Activated CD4-positive, alpha-beta T cell treated with anti-CD3 and anti-CD28 coated beads for 1 hour (primary cell): ENCODE measurements around the gene TSPO2.

ENCODE experiments used
- DNase-seq: peaks from one replicate; pipeline ENCODE4 v3.0.0-alpha.2; 2020

TSPO2 gene

DNA sequence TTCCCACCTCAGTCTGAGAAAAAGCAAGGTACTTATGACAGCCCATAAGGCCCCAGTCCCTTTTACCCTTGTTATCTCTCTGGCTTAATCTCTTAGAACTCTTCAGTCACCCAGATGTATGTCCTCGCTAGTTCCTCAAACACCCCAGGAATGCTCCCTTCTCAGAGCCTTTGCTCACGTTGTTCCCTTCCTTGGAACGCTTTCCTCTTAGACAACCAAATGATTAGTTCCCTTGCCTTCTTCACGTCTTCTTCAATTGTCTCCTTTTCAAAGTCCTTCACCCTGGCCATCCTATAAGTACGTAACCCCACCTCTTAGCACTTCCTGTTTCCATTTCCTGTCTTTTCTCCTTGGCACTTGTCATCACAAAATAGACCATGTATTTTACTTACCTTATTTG lies 9.6 kb downstream of the TSPO2 start:
- DNase-seq = no peak

DNA sequence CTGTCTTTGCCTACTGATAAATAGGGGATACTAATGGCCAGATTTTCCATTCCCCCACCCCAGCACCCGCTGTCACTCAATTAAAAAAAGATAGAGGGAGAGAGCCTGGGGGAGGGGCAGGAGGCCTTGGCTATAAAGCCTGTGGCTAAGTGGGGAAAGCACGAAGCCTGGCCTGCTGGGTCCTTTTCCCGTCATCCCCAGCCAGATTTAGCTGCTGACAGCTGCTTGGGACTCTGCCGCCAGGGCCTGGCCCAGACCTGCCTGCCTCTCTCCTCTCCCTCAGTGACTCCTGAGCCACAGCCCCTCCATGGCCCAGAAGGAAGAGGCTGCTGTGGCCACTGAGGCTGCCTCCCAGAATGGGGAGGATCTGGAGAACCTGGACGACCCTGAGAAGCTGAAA lies 10.8 kb downstream of the TSPO2 start, which contains the start of gene APOBEC2:
APOBEC2 (plus strand) TSS at position 162 of the 400 bp plus-strand sequence; CDS start at position 308, 146 bp downstream.
- DNase-seq = no peak

DNA sequence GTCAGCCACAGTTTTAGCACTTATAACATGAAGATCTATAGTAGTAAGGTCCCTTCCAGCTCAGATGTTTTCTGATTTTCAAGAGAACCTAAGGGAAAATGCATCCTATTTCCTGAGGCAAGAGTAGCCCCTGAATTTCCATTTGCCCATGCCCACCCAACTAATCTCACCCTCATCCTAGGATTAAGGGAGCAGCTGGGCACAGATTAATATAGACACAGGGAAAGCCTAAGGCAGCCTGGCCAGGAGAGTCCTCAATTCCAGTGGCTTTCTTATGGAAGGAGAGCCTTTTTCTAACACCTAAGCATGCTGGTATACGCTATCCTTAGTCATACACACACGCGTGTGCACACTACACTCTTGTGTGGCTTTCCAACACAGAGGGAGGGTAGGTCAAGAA lies 12.2 kb downstream of the TSPO2 start:
- no peak for DNase-seq

DNA sequence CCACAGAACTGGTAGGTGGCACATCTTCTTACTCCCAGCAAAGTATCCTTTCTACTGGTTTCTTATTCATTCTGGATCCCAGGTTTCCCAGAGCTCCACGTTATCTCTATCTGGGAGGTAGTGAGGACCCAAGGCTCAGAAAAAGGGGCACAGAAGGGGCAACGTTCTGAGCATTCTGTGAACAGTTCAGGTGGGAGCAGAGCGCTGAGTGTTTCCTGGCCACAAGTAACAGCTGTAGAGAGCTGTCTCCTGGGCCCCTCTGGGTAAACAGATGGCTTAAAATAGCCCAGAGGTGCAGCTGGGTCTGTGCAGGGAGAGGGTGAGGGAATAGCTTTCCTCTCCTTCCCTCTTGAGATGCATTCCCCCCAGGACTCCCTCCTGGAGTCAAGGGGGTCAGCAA lies 12.9 kb downstream of the TSPO2 start:
- DNase-seq = no peak

DNA sequence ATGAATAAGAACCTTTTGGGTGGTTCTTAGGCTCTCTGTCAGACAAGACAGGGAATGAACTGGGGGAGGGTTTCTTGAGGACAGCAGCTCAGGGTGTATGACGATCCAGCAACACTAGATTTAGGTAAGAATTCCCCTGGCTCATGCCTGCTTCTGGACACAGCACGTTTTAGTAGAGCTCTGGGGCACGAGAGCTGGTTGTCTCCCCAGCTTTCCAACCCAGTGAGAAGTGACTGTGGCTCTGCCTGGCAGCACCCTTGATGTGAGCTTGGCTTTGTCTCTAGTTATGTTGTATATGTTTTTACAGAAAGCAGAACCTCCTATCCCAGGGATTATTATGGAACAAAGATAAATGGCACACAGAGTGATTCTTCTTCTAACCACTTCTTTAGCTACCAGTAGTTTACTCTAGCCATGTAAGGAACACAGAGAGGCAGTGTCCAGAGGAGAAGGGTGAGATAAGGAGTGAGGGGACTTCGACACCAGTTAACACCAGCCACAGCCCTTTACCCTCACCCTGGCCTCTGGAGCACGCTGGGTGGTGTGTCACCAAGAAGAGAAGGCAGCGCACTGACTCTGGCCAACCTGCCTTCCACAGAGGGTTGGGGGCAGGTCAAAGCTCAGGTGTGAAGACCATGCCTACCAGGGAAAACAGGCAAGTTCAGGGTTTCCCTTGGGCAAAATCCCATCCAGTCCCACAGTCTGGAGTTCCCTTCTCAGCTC lies 14.7 kb downstream of the TSPO2 start:
- no peak for DNase-seq

DNA sequence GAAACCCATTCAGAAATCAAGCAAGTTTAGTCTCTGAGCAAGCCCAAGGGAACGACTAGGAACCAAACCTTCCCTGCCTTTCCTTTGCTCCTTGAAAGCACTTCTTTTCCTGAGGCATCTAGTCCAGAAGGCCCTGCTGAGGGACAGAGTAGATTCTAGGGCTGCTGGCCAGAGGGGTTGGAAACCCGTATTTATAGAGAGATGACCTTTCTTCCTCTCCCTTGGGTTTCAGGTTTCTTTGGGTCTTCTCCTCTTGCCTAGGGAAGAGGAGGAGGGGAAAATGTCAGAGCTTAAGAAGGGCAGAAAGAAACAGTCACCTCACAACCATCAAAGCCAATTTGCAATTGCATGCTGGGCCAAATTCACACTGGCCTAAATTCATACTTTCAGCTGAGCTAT lies 16.5 kb downstream of the TSPO2 start:
- no peak for DNase-seq

DNA sequence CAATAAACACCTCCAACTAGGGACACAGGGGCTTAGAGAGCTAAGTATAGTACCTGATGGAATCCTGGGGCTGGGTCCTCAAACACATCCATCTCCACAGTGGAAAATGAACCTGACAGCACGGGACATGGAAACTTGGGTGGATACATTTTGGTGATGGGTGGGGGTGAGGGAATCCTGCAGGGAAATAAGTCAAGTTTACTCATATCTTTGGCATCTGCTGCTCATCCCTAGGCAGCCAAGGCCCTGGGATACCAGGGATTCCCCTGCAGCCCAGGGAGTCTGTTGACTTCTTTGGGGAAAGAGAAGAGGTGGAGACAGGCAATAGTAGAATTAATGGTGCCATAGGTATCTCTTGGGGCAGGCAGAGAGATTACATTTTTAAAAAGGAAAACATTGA lies 17.3 kb downstream of the TSPO2 start:
- no peak for DNase-seq

DNA sequence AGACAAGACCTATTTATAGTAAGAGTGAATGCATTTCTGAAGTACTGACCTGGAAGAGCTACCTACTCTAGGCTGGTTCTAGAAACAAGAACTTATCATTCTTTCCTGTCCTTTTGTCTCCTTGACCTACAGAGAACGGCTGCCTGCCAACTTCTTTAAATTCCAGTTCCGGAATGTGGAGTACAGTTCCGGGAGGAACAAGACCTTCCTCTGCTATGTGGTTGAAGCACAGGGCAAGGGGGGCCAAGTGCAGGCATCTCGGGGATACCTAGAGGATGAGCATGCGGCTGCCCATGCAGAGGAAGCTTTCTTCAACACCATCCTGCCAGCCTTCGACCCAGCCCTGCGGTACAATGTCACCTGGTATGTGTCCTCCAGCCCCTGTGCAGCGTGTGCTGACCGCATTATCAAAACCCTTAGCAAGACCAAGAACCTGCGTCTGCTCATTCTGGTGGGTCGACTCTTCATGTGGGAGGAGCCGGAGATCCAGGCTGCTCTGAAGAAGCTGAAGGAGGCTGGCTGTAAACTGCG lies 19.0 kb downstream of the TSPO2 start:
- DNase-seq = no peak

DNA sequence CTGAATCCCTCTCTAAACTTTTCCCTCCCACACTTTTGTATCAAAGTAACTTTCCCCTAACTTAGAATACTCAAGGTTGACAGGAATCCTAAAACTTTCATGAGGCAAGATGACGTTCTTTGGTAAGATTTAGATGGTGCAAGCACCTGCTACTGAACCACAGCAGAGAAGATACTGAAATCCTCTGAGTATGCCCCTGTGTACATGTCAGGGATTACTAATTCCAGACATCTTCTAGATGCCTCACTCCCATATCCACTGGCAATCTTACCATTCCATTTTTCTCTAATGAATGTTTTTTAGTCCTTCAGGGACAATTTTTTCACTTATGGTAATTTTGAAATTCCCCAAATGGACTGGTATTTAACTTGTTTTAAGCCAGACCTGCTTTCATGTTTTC lies 19.8 kb downstream of the TSPO2 start:
- no peak for DNase-seq

DNA sequence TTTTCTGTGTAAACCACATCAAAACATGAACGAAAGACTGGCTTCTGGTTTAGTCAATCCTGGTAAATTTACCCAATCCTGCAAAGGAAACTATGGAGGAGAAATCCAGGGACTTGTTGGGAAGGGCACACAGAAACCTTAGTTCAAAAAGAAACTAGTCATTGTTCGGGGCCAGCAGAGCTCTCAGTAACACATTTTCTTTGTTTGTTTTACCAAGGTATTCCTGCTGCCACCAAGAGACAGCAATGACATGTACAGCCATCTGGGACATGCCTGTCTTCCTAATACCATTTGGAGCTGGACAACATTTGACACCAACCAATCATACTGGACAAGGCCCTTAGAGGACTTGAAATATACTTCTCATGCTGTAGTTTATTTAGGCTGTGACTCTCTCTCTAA lies 21.6 kb downstream of the TSPO2 start:
- DNase-seq = no peak

DNA sequence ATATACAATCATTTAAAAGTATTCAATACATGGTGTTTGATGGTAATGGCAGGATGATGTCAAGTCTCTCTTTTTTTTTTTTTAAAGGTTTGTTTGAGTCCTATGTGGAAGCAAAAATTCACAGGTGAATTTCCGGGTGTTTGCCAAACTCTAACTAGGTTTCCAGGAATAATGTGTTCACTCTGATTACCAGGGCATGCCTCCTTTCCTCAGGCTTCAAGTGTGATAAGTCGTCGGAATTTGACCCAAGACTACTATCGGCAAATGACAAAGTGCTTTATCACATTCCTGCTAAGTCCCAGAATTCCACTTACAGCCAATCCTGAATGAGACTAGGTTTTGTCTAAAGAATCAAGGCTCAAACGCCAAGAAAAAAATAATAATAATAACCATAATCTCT lies 22.6 kb downstream of the TSPO2 start:
- DNase-seq = no peak

DNA sequence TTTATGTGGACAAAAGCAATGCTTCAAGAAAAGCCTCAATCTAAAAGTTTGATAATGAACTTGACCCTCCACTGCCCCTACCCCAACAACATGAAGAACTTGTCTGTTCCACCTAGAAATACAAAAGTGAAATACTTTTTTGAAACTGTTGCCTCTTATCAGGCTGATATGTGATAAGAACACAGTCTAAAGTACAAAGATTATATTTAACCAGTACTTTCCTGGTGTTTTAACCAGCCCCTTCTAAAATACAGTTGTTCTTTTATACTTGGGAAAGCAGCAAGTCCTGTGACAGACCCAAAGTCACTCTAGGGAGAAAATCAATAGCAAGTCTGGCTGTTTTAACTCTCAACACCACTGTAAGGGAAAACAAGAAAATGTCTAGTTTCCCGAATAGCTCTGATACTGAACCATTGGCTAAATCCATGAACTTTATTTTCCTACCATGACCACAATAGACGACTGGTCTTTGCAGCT lies 23.3 kb downstream of the TSPO2 start:
- no peak for DNase-seq

DNA sequence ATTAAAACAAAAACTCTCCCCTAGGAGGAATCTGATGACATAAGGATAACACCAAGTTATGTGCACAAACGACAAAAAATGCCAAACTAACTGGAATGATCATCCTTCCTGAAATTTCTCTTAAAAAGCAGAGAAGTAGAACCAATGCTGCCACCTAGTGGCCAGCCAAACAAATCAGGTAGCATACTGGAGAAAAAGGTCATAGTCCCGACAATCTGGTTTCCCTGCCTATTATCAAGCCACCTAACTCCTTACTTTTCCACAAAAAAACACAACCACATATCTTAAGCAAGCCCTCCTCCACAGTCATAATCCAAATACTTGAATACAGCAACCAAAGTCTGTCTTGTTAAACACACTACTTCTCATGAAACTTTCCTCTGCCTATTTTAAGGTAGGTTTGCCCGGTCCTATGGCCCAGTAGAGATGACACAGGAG lies 24.6 kb downstream of the TSPO2 start:
- DNase-seq = peak; percentile 39

DNA sequence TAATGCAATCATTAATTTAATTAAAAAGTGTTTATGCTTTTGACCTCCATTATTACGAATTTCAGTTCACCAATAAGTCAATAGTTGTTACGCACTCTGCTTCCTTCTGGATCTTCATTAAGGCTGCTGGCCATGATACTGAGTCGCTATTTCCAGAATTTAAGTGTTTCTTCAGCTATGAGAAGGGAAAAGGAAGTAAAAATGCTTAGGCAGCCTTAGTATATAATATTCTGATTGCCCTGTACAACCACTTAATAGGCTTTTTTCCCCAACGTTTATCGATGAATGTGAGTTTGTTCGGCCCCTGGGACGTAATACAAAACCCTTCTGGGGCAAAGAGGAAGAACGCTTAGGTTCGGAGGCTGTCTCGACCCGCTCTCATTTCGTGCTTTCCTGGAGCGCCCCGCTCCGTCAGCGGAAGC lies 29.2 kb downstream of the TSPO2 start:
- no peak for DNase-seq

DNA sequence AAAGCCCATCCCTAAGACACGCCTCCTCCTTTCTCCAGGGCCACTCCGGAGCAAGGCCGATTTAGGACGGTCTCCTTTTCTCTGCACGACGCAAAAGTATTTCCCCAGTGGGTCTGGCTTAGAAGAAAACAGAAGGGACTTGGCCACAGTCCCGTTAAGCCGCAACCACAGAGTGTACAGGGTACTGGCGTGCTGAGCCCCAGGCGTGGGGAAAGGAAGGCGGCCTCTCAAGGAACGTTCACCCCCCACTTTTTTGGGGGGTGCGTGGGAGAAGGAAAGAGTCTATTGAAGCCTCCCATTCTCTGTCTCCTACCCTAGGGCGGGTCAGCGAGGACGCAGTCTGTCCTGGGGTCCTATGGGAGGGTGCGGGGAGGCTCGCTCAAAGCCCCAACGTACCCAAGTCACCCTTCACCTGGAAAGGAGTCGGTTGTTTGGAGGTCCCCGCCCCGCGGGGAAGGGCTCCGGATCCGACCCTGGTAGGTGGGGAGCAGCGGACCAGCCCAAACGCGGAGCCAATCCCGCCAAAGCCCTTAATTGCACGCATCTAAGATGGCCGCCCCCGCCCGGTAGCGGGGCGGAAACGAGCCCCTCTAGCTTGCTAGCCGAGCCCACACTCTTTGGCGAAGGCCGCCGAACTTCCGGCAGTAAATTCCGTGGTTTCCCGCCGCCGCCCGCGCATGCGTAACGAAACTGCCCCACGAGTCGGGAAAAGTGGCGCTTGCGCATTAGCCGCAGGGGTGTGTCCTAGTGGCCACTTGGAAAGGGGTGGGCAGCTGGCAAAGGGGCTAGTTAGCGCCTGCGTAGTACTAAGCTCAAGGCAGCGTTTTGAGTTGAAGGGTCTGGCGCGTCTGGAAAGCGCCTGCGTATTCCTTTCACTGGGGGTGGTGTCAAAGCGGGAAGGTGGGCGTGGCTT lies 29.9 kb downstream of the TSPO2 start, which contains the start of gene OARD1:
OARD1 (minus strand) TSS at position 434 of the 913 bp plus-strand sequence. CDS start 722 bp downstream, outside the sequence.
- peak; percentile 100 for DNase-seq

DNA sequence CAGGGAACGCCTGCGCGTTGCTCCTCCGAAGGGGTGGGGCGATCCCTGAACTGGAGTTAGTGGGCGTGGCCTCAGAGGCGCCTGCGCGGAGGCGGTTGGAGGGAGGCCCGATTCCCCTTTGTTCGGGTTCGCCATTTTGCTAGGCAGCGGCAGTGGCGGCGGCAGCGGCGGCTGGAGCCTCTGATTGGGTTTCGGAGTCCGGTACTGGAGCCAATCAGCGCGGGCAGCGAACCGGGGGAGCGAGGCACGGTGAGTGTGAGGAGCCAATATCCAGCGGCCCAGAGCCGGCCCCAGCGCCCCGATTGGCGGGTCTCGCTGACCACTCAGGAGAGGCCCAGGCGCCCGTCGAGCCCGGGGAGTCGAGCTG lies 30.6 kb downstream of the TSPO2 start, which contains the start of gene NFYA:
NFYA (plus strand) TSS at position 139 of the 367 bp plus-strand sequence. CDS start 6,116 bp downstream, outside the sequence.
- DNase-seq = no peak

DNA sequence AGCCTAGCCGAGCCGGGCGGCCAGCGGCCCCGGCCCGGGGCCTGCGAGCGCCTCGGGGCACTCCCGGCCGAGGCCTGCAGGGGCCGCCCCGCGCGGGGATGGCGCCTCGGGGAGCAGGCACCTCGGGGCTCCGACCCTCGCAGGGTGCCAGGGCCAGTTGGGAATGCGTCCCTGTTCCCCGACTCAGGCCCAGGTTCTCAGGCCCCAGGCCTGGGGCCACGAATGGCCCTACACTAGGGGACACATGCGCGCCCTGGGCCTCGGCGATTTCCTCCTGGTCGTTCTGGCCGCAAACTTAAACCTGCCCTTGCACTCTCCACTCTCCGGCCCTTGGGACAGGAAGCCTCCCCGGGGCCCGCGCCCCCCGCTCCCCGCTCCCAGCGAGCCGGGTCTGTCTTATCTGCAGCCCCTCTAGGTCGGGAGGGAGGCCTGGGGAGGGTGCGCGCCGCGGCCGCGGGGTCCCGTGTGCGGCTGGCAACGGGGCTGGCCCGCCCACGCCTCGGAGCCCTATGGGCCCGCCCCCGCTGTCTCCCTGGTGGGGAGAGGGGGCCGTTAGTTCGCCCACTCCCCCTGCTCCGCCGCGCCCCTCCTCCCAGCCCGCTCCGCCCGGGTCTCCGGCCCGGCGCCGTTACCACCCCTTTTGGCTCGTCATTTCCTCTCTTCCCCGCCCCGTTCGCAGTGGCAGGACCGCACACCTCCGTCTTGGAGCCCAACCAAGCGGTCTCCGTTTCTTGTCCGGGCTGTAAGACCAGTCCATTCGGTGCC lies 31.1 kb downstream of the TSPO2 start:
- DNase-seq = peak; percentile 74

DNA sequence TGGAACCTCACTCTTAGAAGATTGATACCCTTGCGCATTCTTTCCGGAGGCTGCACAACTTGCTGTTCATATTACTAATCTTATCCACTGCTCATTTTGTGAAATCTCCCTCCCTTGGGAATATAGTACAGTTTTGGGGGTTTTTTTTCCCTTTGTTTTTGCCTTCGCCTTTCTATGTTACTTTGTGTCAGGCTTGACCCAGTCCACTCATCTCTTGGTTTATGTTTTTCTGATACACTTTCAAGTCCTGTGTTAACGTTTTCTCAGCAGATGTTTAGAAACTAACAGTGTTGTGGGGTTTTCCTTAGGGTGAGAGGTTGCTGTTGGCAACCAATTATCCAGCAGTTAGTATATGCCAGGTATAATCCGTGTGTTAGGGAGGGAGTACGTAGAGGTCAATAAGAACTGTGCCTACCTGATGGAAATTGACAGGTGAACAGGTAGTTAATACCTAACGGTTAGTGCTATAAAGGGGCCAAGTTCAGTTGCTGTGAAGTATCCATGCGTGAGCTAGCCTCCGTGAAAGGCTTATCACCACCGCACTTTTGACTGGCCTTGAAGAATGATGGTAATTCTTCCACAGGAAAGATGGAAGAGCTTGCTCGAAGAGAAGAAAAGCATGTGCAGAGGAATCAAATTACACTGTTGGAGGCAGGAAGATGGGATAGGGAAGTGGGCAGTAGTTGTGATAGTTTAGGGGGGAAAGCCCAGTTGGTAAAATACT lies 31.9 kb downstream of the TSPO2 start:
- no peak for DNase-seq

DNA sequence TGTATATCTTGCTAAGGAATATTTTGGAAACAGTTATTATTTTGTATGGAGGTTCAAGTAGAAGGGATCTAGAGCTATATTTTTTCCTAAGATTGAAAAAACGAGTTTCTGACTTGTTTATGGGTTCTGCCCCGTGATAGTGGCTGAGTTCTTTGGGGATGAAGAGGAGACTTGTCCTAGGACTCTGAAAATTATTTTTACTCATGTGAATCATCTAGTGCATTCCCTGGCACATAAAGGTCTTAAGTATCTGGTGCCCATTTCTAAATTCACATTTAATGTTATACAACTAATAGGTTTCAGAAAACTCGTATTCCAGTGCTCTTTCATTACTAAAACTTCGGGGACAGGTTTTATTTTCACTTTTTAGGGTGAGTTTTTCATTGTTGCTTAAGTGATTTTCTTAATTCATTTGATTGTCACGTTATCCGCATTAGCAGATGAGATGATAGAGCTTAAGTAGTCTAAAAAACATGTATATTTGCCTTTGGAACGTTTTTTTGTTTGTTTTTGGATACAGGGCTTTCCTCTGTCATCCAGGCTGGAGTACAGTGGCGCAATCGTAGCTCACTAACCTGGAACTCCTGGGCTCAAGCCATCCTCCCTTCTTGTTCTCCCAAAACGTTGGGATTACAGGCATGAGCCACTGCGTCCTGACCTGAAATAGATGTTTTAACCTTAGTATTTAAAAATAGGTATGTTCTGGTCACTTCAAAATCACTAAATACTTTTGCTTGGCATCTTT lies 32.6 kb downstream of the TSPO2 start:
- DNase-seq = no peak

DNA sequence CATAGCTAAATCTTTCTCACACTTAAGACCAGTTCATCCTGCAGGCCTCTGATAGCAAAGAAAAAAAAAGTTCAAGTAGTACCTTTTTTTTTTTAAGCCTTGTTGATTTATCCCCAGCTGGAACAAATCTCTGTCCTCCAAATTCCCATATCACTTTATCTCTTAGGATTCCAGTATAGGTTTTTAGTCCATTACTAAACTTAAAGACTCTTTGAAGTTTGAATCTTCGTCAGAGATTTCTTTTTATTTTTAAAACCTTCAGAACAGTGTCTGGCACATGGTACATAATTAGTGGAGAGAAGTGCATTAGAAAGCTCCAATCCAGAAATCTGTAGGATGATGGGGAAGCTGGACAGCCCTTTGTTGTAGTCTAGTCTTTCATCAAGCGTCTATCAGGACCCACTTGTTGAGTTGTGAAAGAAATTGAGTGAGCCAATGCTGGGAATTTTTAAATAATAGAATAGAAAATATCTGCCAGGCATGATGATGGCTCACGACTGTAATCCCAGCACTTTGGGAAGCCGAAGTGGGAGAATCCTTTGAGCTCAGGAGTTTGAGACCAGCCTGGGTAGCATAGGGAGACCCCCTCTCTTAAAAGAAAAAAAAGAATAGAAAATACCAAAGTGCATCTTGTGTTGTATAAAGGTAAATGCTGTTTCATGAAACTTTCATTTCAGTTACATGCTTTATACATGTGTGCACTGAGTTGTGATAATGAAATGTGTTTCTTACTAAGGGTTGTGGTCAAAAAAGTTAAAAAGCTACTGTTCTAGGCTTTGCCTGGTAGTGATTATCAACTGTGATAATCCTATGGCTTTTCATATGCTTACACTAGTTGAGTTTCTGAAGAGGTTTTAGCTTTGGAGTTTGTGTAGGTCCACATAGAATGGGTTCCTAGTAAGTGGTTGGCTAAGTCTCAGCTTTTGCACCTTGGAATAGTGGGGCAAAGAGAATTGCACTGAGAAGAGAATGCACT lies 33.7 kb downstream of the TSPO2 start:
- DNase-seq = no peak
